Lung (tissue), 12 donors: Measurements from ENCODE around the gene PACSIN3. TPM values are rescaled to one million over a fixed set of nuclear protein-coding genes. Genes with fewer than 3 reads are reported as not detected.

ENCODE experiments used
- ATAC-seq: fragments of 200-7000 bp; cut with Tn5 transposase; one replicate; pipeline ENCODE4 v1.9.1; 2020; ENCODE audit warnings: moderate number of reproducible peaks; ENCODE audit not compliant: insufficient read depth, low FRiP score
- DNase-seq, 3 donors: peaks; one replicate each; pipeline ENCODE4 v3.0.0-alpha.2; 2013 to 2017
- H3K27ac ChIP-seq, 2 donors: one replicate each; pipeline ENCODE4 v1.5.1; 2013; ENCODE audit warnings: mild to moderate bottlenecking in 2 of 2, moderate library complexity in 2 of 2, control low read depth in 1 of 2, inconsistent platforms in 1 of 2, low read depth in 1 of 2, low read length in 1 of 2
- H3K27me3 ChIP-seq, 3 donors: one replicate each; pipeline ENCODE4 v1.5.1; 2013; ENCODE audit warnings: low read length in 2 of 3; ENCODE audit not compliant: control insufficient read depth in 3 of 3, insufficient read depth in 3 of 3
- H3K36me3 ChIP-seq, 4 donors: one replicate each; pipeline ENCODE4 v1.5.1; 2013; ENCODE audit warnings: low read length in 4 of 4, mild to moderate bottlenecking in 1 of 4, moderate library complexity in 1 of 4; ENCODE audit not compliant: control insufficient read depth in 4 of 4, insufficient read depth in 4 of 4
- H3K4me1 ChIP-seq, 5 donors: one replicate each; pipeline ENCODE4 v1.5.1; 2013; ENCODE audit warnings: low read length in 5 of 5, mild to moderate bottlenecking in 2 of 5, moderate library complexity in 1 of 5; ENCODE audit not compliant: control insufficient read depth in 5 of 5, insufficient read depth in 5 of 5
- H3K4me3 ChIP-seq: one replicate; pipeline ENCODE4 v1.5.1; 2013; ENCODE audit warnings: mild to moderate bottlenecking, control low read depth, moderate library complexity
- H3K9ac ChIP-seq, 2 donors: one replicate each; pipeline ENCODE4 v1.5.1; 2013; ENCODE audit warnings: low read length in 2 of 2, control low read depth in 1 of 2; ENCODE audit not compliant: insufficient read depth in 1 of 2
- H3K9me3 ChIP-seq, 4 donors: one replicate each; pipeline ENCODE4 v1.5.1; 2013; ENCODE audit warnings: low read length in 3 of 4, mild to moderate bottlenecking in 1 of 4, moderate library complexity in 1 of 4; ENCODE audit not compliant: control insufficient read depth in 4 of 4, insufficient read depth in 3 of 4
- CTCF ChIP-seq: IDR thresholded peaks from 2 replicates; pipeline ENCODE4 v1.5.1; 2012; ENCODE audit warnings: mild to moderate bottlenecking; ENCODE audit errors: control extremely low read depth, extremely low read depth
- WGBS, 2 donors: extraction: QIAGEN DNeasy Blood & Tissue Kit; methylation state at CpG; one replicate each; pipeline ENCODE4 v1.1.7; 2013; 5-methylcytosine and 5-hydroxymethylcytosine counted together
- polyA plus RNA-seq, 2 donors: library from polyadenylated mRNA; stranded (reverse); fragments of 200-250 nt; gene quantifications; one replicate each; pipeline ENCODE4 v1.2.1, GENCODE V29; 2013
- total RNA-seq, 2 donors: library from RNA; depleted of rRNA in 1 of 2; stranded (reverse); fragments of >200 nt in 1 of 2; gene quantifications; one replicate each; pipeline ENCODE4 v1.2.1, GENCODE V29; 2014 to 2021
- donor health status: control.
- donor health status: control.
- donor health status: Bipolar disorder and iron deficiency.
- donor health status: healthy.
- donor health status: DM: yes; HTN: yes; CAD: no.

The PACSIN3 gene
- total and polyA plus RNA-seq, 4 donors, result 20.6 to 53.3 (median 36.3) TPM

- peak; percentile 14 for TF ChIP-seq CTCF
- Histone ChIP-seq H3K9ac (no peak overlapping the region), H3K27me3 (no peaks in the 10 kb centered on the region), H3K4me3 (no peak overlapping the region), H3K27ac (peak overlapping the region in 1 of 2 donors; percentile 63), H3K4me1 (peaks cover 0 to 3% (median 0%) of the 10 kb centered on the region in 5 donors), H3K9me3 (no peaks in the 10 kb centered on the region), H3K36me3 (peaks cover 0 to 15% (median 10%) of the 10 kb centered on the region in 4 donors)
- ATAC-seq (no peak), DNase-seq (peak in 2 of 3 donors; percentile 50 to 62)
- WGBS, 2 donors, result 52 to 76% methylated on average over 11 of the region's 11 CpGs
These were observed 47.9 kb upstream of the PACSIN3 start for GRCh38 chr11:47233989-47234668.

GRCh38 chr11:47233051-47233450 is 46.8 kb upstream of the PACSIN3 start:
- ATAC-seq (no peak), DNase-seq (no peak)
- WGBS, 2 donors, result 97 to 99% methylated on average over 4 of the region's 4 CpGs
- H3K4me1 ChIP-seq, result peaks cover 0 to 3% (median 0%) of the 10 kb centered on the region in 5 donors
- peaks cover 0 to 10% (median 8%) of the 10 kb centered on the region in 4 donors for H3K36me3 ChIP-seq
- no peaks in the 10 kb centered on the region for H3K27me3 ChIP-seq
- no peaks in the 10 kb centered on the region for H3K9me3 ChIP-seq
- H3K27ac ChIP-seq, result no peak overlapping the region
- no peak overlapping the region for H3K4me3 ChIP-seq
- no peak overlapping the region for H3K9ac ChIP-seq
- TF ChIP-seq CTCF, result no peak

GRCh38 chr11:47229161-47229560 is 42.9 kb upstream of the PACSIN3 start:
- H3K36me3 ChIP-seq, result peaks cover 0 to 8% (median 2%) of the 10 kb centered on the region in 4 donors

More at GRCh38 chr11:47229161-47229560, 42.9 kb upstream of the PACSIN3 start:
- peaks cover 0 to under 1% (median 0%) of the 10 kb centered on the region in 5 donors for H3K4me1 ChIP-seq
- H3K4me3 ChIP-seq, result no peak overlapping the region
- ATAC-seq (no peak), DNase-seq (no peak)
- no peak overlapping the region for H3K9ac ChIP-seq
- no peaks in the 10 kb centered on the region for H3K27me3 ChIP-seq
- H3K27ac ChIP-seq, result no peak overlapping the region
- WGBS, 2 donors, result 94 to 95% methylated on average over 8 of the region's 8 CpGs
- TF ChIP-seq CTCF, result no peak
- no peaks in the 10 kb centered on the region for H3K9me3 ChIP-seq
